NCI-H526 treated with DMSO at 0.1 percent for 48 hours (cell line): Measurements from ENCODE around the gene AHNAK.
"Not testable (repeated sequence)": the region's sequence is repeated elsewhere in the genome, so short reads cannot be mapped to it uniquely, and the experiment has no call there.

Experiments used
- DNase-seq: peaks from one replicate; lab custom pipeline; 2025; lab: John Stamatoyannopoulos, UW

AHNAK gene

GRCh38 chr11:62458212-62459002, 88.2 kb downstream of the AHNAK start:
- peak; percentile 52 for DNase-seq

GRCh38 chr11:62457478-62457877, 89.1 kb downstream of the AHNAK start:
- DNase-seq = no peak

- DNase-seq = peak; percentile 36
Measured at GRCh38 chr11:62456630-62457029, 90.0 kb downstream of the AHNAK start.

GRCh38 chr11:62452839-62453468, 93.7 kb downstream of the AHNAK start:
- no peak for DNase-seq

GRCh38 chr11:62452261-62452660, 94.3 kb downstream of the AHNAK start:
- DNase-seq = no peak

- DNase-seq = no peak
Measured at GRCh38 chr11:62451241-62451621, 95.4 kb downstream of the AHNAK start.

- no peak for DNase-seq
Measured at GRCh38 chr11:62450543-62451240, 95.9 kb downstream of the AHNAK start.

GRCh38 chr11:62449912-62450311, 96.7 kb downstream of the AHNAK start:
- DNase-seq = not testable (repeated sequence)

- DNase-seq = no peak
Measured at GRCh38 chr11:62449451-62449851, 97.2 kb downstream of the AHNAK start.

- no peak for DNase-seq
Measured at GRCh38 chr11:62446091-62446490, 100.5 kb downstream of the AHNAK start.

GRCh38 chr11:62445314-62445740, 101.3 kb downstream of the AHNAK start:
- peak; percentile 94 for DNase-seq

GRCh38 chr11:62444835-62445234, 101.8 kb downstream of the AHNAK start:
- DNase-seq = peak; percentile 94

- DNase-seq = peak; percentile 66
Measured at GRCh38 chr11:62444236-62444833, 102.3 kb downstream of the AHNAK start.

GRCh38 chr11:62443390-62444235, 103.0 kb downstream of the AHNAK start:
- no peak for DNase-seq

- DNase-seq = no peak
Measured at GRCh38 chr11:62439785-62440602, 106.6 kb downstream of the AHNAK start.

GRCh38 chr11:62438641-62439040, 108.0 kb downstream of the AHNAK start:
- DNase-seq = peak; percentile 32

- no peak for DNase-seq
Measured at GRCh38 chr11:62437616-62438015, 109.0 kb downstream of the AHNAK start.

- DNase-seq = no peak
Measured at GRCh38 chr11:62435846-62436660, 110.6 kb downstream of the AHNAK start.

GRCh38 chr11:62433904-62434276, 112.7 kb downstream of the AHNAK start:
- DNase-seq = no peak
